ENCODE data around the gene CELF4.

CELF4 gene

GRCh38 chr18:37457753-37458152, 107.8 kb downstream of the CELF4 start:
- DNase-seq, result no peak

- DNase-seq, result no peak
Measured at GRCh38 chr18:37457341-37457740, 108.3 kb downstream of the CELF4 start.

DNA sequence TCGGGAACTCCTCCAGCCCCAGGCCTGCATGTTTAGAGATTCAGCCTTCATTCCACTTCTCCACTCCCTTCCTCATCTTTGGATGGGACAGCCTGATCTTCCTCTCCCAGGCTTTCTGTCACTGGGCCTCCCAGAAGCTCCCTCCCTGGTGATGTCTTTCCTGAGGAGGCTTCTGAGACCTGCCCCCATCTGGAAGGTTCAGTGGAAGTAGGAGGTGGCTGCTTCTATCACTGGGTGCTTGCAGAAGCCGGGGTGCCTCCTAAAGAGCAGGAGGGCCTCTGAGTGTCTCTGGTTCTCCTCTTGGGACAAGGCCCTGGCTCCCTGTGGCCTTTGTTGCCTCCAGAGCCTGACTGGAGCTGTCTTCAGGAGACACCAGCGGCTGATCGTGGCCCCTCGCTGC, 108.7 kb downstream of the CELF4 start:
- no peak for DNase-seq

DNA sequence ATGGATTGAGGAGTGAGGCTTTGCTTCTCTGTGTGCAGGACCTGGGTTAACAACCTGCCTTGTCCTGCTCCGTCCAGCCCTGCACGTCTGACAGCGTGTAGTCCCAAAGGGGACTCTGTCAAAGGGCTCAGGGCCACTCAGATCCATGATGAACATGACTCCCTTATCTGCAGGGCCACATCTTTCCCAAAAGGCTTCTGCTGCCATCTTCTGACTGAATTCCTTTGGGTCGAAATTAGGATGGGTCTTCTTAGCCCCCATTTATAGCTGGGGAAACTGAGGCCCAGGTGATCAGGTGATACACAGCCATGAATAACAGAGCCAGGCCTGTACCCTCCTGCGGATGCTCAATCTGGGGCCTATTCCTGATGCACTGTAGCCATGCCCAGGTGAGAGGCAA, 109.2 kb downstream of the CELF4 start:
- no peak for DNase-seq

DNA sequence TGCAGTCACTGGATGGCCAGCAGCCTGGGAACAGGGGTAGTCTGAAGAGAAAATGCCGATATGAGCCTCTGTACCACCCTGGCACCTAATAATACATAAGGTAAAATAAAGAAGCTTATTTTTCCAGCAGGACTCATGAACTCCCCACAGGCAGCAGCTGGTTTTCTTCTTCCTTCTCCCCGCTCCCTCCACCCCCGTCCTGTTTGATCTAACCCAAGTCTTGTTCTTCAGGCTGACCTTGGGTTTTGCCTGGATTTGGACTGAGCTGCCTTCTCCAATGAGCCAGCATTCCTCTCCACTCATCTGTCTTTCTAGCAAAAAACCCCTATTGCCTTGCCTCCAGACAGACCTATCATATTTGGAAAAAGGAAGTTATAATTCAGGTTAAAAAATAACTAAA, 111.8 kb downstream of the CELF4 start:
- no peak for DNase-seq

- no peak for DNase-seq
Measured at GRCh38 chr18:37452682-37453385, 112.8 kb downstream of the CELF4 start.

DNA sequence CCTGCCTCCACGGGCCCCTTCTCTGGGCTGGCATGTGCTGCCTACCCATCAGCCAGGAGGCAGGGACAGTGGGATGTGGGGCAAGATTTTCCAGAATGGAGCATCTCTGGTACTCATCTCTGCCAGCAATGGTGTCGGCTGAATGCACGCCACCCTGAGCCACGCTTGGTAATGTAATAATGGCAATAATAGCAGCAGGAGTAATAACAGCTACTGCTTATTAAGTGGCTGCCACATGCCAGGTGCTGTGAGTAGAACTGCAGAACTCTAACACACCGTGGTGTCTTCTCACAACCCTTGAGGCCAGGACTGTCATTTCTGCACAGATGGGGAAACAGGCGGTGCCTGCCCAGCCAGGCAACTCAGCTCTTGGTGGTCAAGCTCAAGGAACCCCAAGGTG, 113.6 kb downstream of the CELF4 start:
- DNase-seq, result no peak

DNA sequence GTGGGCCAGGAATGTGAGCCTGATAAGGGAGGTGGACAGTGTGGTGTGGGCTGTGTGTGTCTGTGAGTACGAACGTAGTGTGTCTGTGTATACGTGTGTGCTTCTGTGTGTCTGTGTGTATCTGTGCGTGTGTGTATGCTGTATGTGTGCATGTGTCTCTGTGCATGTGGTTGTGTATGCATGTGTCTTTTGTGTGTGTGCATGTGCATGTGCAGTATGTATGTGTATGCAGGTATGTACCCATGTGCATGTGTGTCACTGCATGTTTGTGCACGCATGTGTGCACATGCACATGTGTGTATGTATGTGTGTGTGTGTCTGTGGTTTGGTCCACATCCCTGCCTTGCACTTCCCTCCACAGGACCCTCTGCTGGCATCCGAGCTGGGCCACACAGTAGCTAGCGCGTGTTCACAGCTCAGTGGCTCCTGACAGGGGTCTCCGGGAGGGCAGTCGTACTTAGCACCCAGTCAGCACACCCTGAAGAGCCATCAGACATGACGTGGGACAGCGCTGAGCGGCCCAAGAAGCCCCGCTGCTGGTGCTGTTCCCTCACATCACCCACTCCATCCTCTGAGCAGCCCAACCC, 114.3 kb downstream of the CELF4 start:
- no peak for DNase-seq

GRCh38 chr18:37450434-37451132, 115.0 kb downstream of the CELF4 start:
- peak; percentile 22 for DNase-seq

DNA sequence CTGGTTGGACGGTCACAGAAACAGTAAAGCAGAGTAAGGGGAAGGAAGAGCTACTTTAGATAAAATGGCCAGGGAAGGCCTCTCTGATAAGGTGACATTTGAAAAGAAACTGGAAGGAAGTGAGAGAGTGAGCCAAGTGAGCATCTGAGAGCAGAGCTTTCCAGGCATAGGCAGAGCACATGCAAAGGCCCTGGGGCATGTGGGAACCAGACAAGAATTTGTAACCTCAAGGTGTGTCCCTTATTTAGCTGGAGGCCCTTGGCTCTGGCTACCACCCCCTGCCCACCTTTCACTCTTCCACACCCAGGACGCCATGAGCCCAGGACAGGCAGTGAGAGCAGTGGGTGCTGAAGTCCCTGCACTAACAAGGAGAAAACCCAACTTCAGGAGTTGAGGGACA, 116.0 kb downstream of the CELF4 start:
- DNase-seq, result no peak

GRCh38 chr18:37448946-37449345, 116.7 kb downstream of the CELF4 start:
- no peak for DNase-seq

GRCh38 chr18:37447962-37448888, 117.4 kb downstream of the CELF4 start:
- no peak for DNase-seq

GRCh38 chr18:37445836-37446235, 119.8 kb downstream of the CELF4 start:
- DNase-seq, result no peak

DNA sequence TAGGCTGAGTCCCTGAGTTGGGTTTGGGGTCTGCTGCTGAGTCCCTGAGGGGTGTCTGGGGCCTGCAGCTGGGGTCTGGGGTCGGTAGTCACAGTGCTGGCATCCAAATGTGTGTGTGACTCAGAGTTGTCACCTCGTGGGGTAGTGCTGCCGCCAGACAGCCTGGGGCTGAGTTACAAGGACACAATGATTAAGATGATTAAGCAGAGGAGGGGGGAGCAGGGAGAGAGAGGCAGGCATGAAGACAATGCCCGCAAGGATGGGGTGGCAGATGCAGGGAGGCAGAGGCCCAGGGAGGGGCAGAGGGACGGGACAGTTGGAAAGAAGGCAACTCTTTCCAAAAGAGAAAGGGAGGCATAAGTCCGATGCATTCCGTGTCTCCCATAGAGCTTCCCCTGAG, 120.2 kb downstream of the CELF4 start:
- no peak for DNase-seq

GRCh38 chr18:37443325-37444055, 122.1 kb downstream of the CELF4 start:
- DNase-seq, result no peak

DNA sequence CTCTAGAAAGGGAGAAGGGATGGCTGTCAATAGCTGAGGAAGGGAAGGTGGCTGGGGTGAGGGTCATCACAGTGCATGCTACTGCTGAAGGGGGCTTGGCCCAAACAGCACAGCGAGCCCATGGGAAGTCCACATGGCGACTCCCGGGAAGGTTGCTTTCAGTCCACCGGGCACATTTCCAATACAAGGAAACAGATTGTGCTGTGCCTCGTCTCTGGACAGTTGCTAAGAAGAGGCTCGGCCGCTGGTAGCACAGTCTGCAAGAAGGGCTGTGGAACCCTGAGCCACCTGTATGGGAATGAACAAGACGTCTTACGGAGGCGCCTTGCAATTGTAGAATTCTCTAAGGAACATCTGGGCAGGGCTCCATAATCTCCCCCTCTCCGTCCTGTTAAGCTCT, 123.1 kb downstream of the CELF4 start:
- DNase-seq, result no peak

DNA sequence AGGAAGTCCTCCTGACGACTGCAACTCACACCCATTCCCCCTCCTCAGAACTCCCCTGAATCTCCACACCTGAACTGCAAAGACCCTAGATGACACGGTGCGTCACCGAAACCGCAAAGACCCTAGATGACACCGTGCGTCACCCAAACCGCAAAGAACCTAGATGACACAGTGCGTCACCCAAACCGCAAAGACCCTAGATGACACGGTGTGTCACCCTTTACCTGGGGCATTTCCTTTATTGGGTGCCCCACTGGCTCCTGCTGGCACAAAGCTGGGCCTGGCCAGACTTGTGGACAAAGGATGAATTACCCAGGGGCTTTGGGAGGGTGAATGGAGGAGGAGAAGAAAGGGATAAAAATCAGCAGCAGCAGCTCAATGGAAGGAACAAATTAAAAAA, 123.8 kb downstream of the CELF4 start:
- DNase-seq, result no peak

- DNase-seq, result no peak
Measured at GRCh38 chr18:37440206-37440605, 125.4 kb downstream of the CELF4 start.

DNA sequence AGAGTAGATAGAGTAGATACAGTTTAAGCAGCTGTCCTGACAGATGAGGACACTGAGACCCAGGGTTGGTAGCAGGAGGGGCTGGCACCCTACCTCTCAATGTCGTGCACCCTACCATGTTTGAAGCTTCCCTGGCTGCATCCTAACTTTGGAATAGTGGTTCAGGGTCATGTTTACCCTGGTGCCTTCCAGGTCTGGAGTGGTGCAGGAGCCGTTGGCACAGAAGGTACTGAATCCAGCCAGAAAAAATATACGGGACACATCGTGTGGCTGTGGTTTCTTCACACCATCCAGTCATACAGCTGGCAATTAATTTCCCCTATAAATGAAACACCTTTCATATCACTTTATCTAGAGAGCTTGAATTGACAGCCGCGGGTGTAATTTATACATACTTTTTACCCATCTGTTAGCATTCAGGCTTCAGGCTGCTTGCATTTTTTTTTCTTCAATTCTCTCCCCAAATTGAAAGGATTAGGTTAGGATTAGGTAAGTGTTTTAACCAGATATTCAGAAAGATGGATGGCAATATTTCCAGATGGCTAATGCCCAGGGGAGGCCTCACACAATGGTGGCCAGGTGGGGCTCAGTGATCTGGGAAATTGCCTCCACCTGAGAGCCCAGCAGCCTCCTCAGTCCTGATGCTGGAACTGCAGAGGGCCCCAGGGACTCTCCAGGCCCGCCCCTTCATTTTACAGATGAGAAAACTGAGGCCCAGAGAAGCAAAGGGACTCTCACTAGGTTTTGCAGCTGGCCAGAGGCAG, 127.0 kb downstream of the CELF4 start:
- no peak for DNase-seq

DNA sequence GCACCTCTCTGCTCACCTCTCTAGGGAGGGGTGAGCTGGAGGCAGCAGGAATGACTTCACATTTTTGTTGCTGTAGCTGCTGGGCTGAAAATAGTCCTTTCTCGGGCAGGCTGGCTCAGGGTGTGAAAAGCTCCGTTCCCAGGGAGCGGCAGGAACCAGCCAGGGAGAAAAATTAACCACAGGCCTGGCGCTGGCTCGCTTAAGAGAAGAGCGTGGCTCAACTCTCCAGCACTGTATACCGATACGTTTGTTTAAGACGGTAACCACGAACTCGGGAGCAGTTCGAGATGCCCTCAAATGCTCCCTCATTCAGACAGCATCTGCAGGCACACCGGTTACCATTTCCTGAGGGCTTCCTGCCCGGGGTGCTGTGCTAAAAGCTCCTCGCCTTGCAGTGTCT, 129.6 kb downstream of the CELF4 start:
- no peak for DNase-seq

GRCh38 chr18:37435150-37435867, 130.3 kb downstream of the CELF4 start:
- DNase-seq, result no peak
